H9 (cell line): Measurements from ENCODE around the gene DLK2. TPM values are rescaled to one million over a fixed set of nuclear protein-coding genes. Genes with fewer than 3 reads are reported as not detected.

ENCODE experiments used
- DNase-seq: peaks from one replicate; pipeline ENCODE4 v3.0.0-alpha.2; 2017
- H2AFZ ChIP-seq: one replicate; pipeline ENCODE4 v1.6.1; 2013; ENCODE audit warnings: mild to moderate bottlenecking, low read length, control low read depth, moderate library complexity
- H2AK5ac ChIP-seq: 2 replicates; pipeline ENCODE4 v1.6.1; 2013; ENCODE audit warnings: low read length, control low read depth, mixed read lengths; ENCODE audit not compliant: insufficient read length
- H2BK120ac ChIP-seq: one replicate; pipeline ENCODE4 v1.6.1; 2013; ENCODE audit warnings: low read depth, mild to moderate bottlenecking, low read length, control low read depth, inconsistent platforms; ENCODE audit not compliant: poor library complexity, severe bottlenecking
- H2BK12ac ChIP-seq: 2 replicates; pipeline ENCODE4 v1.6.1; 2013; ENCODE audit warnings: low read length, control low read depth, mixed read lengths, low read depth; ENCODE audit not compliant: insufficient read length
- H2BK15ac ChIP-seq: 2 replicates; pipeline ENCODE4 v1.6.1; 2013; ENCODE audit warnings: low read depth, low read length, control low read depth
- H2BK20ac ChIP-seq: one replicate; pipeline ENCODE4 v1.6.1; 2013; ENCODE audit warnings: low read depth, mild to moderate bottlenecking, low read length, control low read depth, inconsistent platforms; ENCODE audit not compliant: poor library complexity, severe bottlenecking
- H2BK5ac ChIP-seq: 2 replicates; pipeline ENCODE4 v1.6.1; 2013; ENCODE audit warnings: low read length, control low read depth, mixed read lengths; ENCODE audit not compliant: insufficient read length
- H3K14ac ChIP-seq: 2 replicates; pipeline ENCODE4 v1.6.1; 2013; ENCODE audit warnings: low read length, control low read depth; ENCODE audit not compliant: insufficient read depth
- H3K18ac ChIP-seq: 2 replicates; pipeline ENCODE4 v1.6.1; 2013; ENCODE audit warnings: low read depth, mild to moderate bottlenecking, mixed read lengths, low read length, control low read depth; ENCODE audit not compliant: insufficient read length
- H3K23ac ChIP-seq: 2 replicates; pipeline ENCODE4 v1.6.1; 2013; ENCODE audit warnings: low read length, control low read depth, mixed read lengths, low read depth; ENCODE audit not compliant: insufficient read length
- H3K23me2 ChIP-seq: 2 replicates; pipeline ENCODE4 v1.6.1; 2013; ENCODE audit warnings: low read depth, mild to moderate bottlenecking, mixed read lengths, low read length, control low read depth; ENCODE audit not compliant: insufficient read length, poor library complexity, severe bottlenecking
- H3K27ac ChIP-seq: 2 replicates; pipeline ENCODE4 v1.5.1; 2013; ENCODE audit warnings: low read length, control low read depth, mixed read lengths, low read depth; ENCODE audit not compliant: insufficient read length
- H3K27me3 ChIP-seq: 2 replicates; pipeline ENCODE4 v1.6.1; 2013; ENCODE audit warnings: low read length, control low read depth, inconsistent platforms; ENCODE audit not compliant: insufficient read depth
- H3K4ac ChIP-seq: 2 replicates; pipeline ENCODE4 v1.6.1; 2013; ENCODE audit warnings: low read depth, mild to moderate bottlenecking, control low read depth, inconsistent platforms, low read length, moderate library complexity
- H3K4me1 ChIP-seq: 2 replicates; pipeline ENCODE4 v1.6.1; 2013; ENCODE audit warnings: low read length, control low read depth, inconsistent platforms; ENCODE audit not compliant: insufficient read depth
- H3K4me2 ChIP-seq: 2 replicates; pipeline ENCODE4 v1.6.1; 2013; ENCODE audit warnings: low read length, control low read depth, mixed read lengths; ENCODE audit not compliant: insufficient read length, insufficient read depth
- H3K56ac ChIP-seq: 2 replicates; pipeline ENCODE4 v1.6.1; 2013; ENCODE audit warnings: low read depth, mild to moderate bottlenecking, mixed read lengths, low read length, control low read depth; ENCODE audit not compliant: insufficient read length
- H3K79me1 ChIP-seq: 2 replicates; pipeline ENCODE4 v1.6.1; 2013; ENCODE audit warnings: low read depth, mild to moderate bottlenecking, moderate library complexity, low read length, control low read depth, inconsistent platforms; ENCODE audit not compliant: insufficient read depth, poor library complexity, severe bottlenecking
- H3K79me2 ChIP-seq: 2 replicates; pipeline ENCODE4 v1.6.1; 2013; ENCODE audit warnings: low read length, control low read depth, inconsistent platforms; ENCODE audit not compliant: insufficient read depth
- H3K9ac ChIP-seq: 2 replicates; pipeline ENCODE4 v1.6.1; 2013; ENCODE audit warnings: low read length, control low read depth, mixed read lengths; ENCODE audit not compliant: insufficient read length; ENCODE audit errors: extremely low read depth
- H3K9me3 ChIP-seq: one replicate; pipeline ENCODE4 v1.6.1; 2013; ENCODE audit warnings: low read depth, low read length, inconsistent platforms; ENCODE audit not compliant: control insufficient read depth
- H3T11ph ChIP-seq: one replicate; pipeline ENCODE4 v1.6.1; 2013; ENCODE audit warnings: mild to moderate bottlenecking, low read length, control low read depth, inconsistent platforms
- H4K20me1 ChIP-seq: one replicate; pipeline ENCODE4 v1.6.1; 2013; ENCODE audit not compliant: control insufficient read depth, insufficient read length, insufficient read depth
- H4K5ac ChIP-seq: 2 replicates; pipeline ENCODE4 v1.6.1; 2013; ENCODE audit warnings: low read depth, mild to moderate bottlenecking, mixed read lengths, low read length, control low read depth; ENCODE audit not compliant: insufficient read length
- H4K8ac ChIP-seq: replicated peaks from 2 replicates; pipeline ENCODE4 v1.6.1; 2013; ENCODE audit warnings: low read length, control low read depth, mixed read lengths, low read depth; ENCODE audit not compliant: insufficient read length
- H4K91ac ChIP-seq: 2 replicates; pipeline ENCODE4 v1.6.1; 2013; ENCODE audit warnings: low read depth, mild to moderate bottlenecking, moderate library complexity, mixed read lengths, low read length, control low read depth; ENCODE audit not compliant: insufficient read length
- H3K27ac Mint-ChIP-seq, 3 experiments: 2 replicates in 2 of 3; 3 replicates in 1 of 3; pipeline ENCODE4 v1.8.0; 2020 to 2021; ENCODE audit warnings: mixed read lengths in 3 of 3, mild to moderate bottlenecking in 1 of 3, moderate library complexity in 1 of 3
- H3K27me3 Mint-ChIP-seq: 2 replicates; pipeline ENCODE4 v1.8.0; 2021; ENCODE audit warnings: low read depth, mild to moderate bottlenecking, moderate library complexity, mixed read lengths
- H3K36me3 Mint-ChIP-seq, 3 experiments: 2 replicates in 2 of 3; 3 replicates in 1 of 3; pipeline ENCODE4 v1.8.0; 2020 to 2021; ENCODE audit warnings: low read depth in 3 of 3, mixed read lengths in 3 of 3; ENCODE audit not compliant: insufficient read depth in 1 of 3
- H3K4me1 Mint-ChIP-seq, 2 experiments: 2 replicates each; pipeline ENCODE4 v1.8.0; 2020; ENCODE audit warnings: mixed read lengths in 2 of 2
- H3K4me3 Mint-ChIP-seq, 2 experiments: 2 replicates in 1 of 2; 3 replicates in 1 of 2; pipeline ENCODE4 v1.8.0; 2020 to 2021; ENCODE audit warnings: mild to moderate bottlenecking in 2 of 2, mixed read lengths in 2 of 2, moderate library complexity in 1 of 2
- H3K9me3 Mint-ChIP-seq, 2 experiments: 2 replicates in 1 of 2; 3 replicates in 1 of 2; pipeline ENCODE4 v1.8.0; 2020; ENCODE audit warnings: mild to moderate bottlenecking in 2 of 2, mixed read lengths in 2 of 2, moderate library complexity in 1 of 2
- WGBS: extraction: QIAGEN DNeasy Blood & Tissue Kit; methylation state at CpG from one replicate; pipeline ENCODE4 v1.1.7; 2013; ENCODE audit warnings: missing lambda C conversion rate, low lambda C conversion rate, mixed read lengths; ENCODE audit not compliant: insufficient read length; ENCODE audit errors: extremely low coverage; 5-methylcytosine and 5-hydroxymethylcytosine counted together
- total RNA-seq: library from RNA; stranded (reverse); gene quantifications from 2 replicates; pipeline ENCODE4 v1.2.1, GENCODE V29; 2021
- TF ChIP-seq, protein P1 (sequence below): fragments of 200-600 bp; sonication (generic); conservative IDR thresholded peaks from 3 replicates; pipeline ENCODE4 v1.8.0; 2021; ENCODE audit warnings: antibody characterized with exemption, mild to moderate bottlenecking

DLK2 gene
- total RNA-seq, 1 experiment from 2014 or later = 0.96 TPM

DNA sequence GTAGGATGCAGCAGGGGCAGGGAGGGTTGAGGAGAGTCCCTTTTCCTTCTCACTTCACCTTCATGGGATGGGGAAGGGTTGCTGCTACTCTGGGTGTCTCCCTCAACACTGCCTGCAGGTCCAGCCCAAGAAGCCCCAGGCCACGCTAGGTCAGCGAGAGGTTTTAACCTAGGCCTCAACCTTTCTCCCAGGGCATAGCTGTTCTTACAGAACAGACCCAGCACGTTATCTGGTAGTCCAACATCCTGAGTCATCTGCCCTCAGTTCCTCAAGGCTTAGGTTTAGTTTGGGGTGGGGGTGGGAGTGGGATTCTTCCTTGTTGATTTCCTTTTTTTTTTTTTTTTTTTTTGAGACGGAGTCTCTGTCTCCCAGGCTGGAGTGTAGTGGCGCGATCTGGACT lies 39.0 kb upstream of the DLK2 start:
- Histone ChIP-seq H4K20me1 (peaks cover 2% of the 10 kb centered on the region), H3K23me2 (no peaks in the 10 kb centered on the region), H2AFZ (no peak overlapping the region), H3K4me2 (no peak overlapping the region), H2BK15ac (no peak overlapping the region), H2BK120ac (no peak overlapping the region), H3K56ac (no peak overlapping the region), H4K5ac (no peak overlapping the region), H3K9me3 (no peaks in the 10 kb centered on the region), H3K18ac (no peak overlapping the region), H3K14ac (no peak overlapping the region), H3K27ac (no peak overlapping the region), H3K79me1 (peaks cover 5% of the 10 kb centered on the region), H2AK5ac (no peak overlapping the region), H2BK5ac (no peak overlapping the region), H4K91ac (no peak overlapping the region), H3K4me1 (peaks cover 6% of the 10 kb centered on the region; the same call in 1 of the 2 replicates), H4K8ac (no peak overlapping the region), H2BK20ac (no peak overlapping the region), H3K27me3 (no peaks in the 10 kb centered on the region), H3K23ac (no peak overlapping the region), H3K79me2 (no peaks in the 10 kb centered on the region; the same call in 1 of the 2 replicates), H2BK12ac (no peak overlapping the region), H3T11ph (no peak overlapping the region), H3K4ac (no peak overlapping the region), H3K9ac (no peak overlapping the region)
- TF ChIP-seq, protein P1, sequence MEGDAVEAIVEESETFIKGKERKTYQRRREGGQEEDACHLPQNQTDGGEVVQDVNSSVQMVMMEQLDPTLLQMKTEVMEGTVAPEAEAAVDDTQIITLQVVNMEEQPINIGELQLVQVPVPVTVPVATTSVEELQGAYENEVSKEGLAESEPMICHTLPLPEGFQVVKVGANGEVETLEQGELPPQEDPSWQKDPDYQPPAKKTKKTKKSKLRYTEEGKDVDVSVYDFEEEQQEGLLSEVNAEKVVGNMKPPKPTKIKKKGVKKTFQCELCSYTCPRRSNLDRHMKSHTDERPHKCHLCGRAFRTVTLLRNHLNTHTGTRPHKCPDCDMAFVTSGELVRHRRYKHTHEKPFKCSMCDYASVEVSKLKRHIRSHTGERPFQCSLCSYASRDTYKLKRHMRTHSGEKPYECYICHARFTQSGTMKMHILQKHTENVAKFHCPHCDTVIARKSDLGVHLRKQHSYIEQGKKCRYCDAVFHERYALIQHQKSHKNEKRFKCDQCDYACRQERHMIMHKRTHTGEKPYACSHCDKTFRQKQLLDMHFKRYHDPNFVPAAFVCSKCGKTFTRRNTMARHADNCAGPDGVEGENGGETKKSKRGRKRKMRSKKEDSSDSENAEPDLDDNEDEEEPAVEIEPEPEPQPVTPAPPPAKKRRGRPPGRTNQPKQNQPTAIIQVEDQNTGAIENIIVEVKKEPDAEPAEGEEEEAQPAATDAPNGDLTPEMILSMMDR = no peak
- no peaks in the 10 kb centered on the region for H3K27me3 Mint-ChIP-seq
- H3K36me3 Mint-ChIP-seq = peaks cover 2 to 18% (median 15%) of the 10 kb centered on the region in 3 experiments; a peak in 6 of 7 replicates
- peaks cover 30% of the 10 kb centered on the region in 2 experiments for H3K4me1 Mint-ChIP-seq
- H3K4me3 Mint-ChIP-seq = no peak overlapping the region; a peak in 1 of 5 replicates
- H3K9me3 Mint-ChIP-seq = no peaks in the 10 kb centered on the region
- no peak overlapping the region for H3K27ac Mint-ChIP-seq
- DNase-seq = no peak
- WGBS = no CpG with 5 or more reads among the region's 6 CpGs
